DOHH2 (cell line): ENCODE results near the gene COPS2.
"Not testable (repeated sequence)": the region's sequence is repeated elsewhere in the genome, so short reads cannot be mapped to it uniquely, and the experiment has no call there.

Experiments
- H3F3A ChIP-seq: fragments of 200-600 bp; sonication (generic), shearing (Covaris generic); 2 replicates; pipeline ENCODE4 v1.6.0; 2016; ENCODE audit warnings: antibody characterized with exemption, mild to moderate bottlenecking; ENCODE audit not compliant: control insufficient read depth, insufficient read depth
- H3K27ac ChIP-seq: fragments of 200-600 bp; sonication (generic); 2 replicates; pipeline ENCODE4 v1.5.1; 2014; ENCODE audit warnings: low read depth, mild to moderate bottlenecking, low read length, moderate library complexity
- H3K27me3 ChIP-seq: fragments of 200-600 bp; sonication (generic); 2 replicates; pipeline ENCODE4 v1.6.1; 2014; ENCODE audit warnings: mild to moderate bottlenecking, low read length, mixed read lengths; ENCODE audit not compliant: control insufficient read depth
- H3K36me3 ChIP-seq: fragments of 200-600 bp; sonication (generic); 2 replicates; pipeline ENCODE4 v1.6.1; 2014; ENCODE audit warnings: mild to moderate bottlenecking, low read length, moderate library complexity, mixed read lengths; ENCODE audit not compliant: control insufficient read depth
- H3K4me1 ChIP-seq: fragments of 200-600 bp; sonication (generic); 2 replicates; pipeline ENCODE4 v1.6.1; 2014; ENCODE audit warnings: mild to moderate bottlenecking, low read length, mixed read lengths; ENCODE audit not compliant: control insufficient read depth
- H3K4me2 ChIP-seq: fragments of 200-600 bp; sonication (generic); 2 replicates; pipeline ENCODE4 v1.6.0; 2014; ENCODE audit warnings: mild to moderate bottlenecking, low read length, moderate library complexity
- H3K4me3 ChIP-seq: fragments of 200-600 bp; sonication (generic); 2 replicates; pipeline ENCODE4 v1.5.1; 2014; ENCODE audit warnings: mild to moderate bottlenecking, low read length, mixed read lengths
- H3K79me2 ChIP-seq: fragments of 200-600 bp; sonication (generic); 2 replicates; pipeline ENCODE4 v1.6.1; 2014; ENCODE audit warnings: mild to moderate bottlenecking, low read length, mixed read lengths; ENCODE audit not compliant: control insufficient read depth
- H3K9me2 ChIP-seq: fragments of 200-600 bp; sonication (generic); replicated peaks from 2 replicates; pipeline ENCODE4 v1.6.1; 2014; ENCODE audit warnings: mild to moderate bottlenecking, low read length, mixed read lengths; ENCODE audit not compliant: control insufficient read depth
- H3K9me3 ChIP-seq: fragments of 200-600 bp; sonication (generic); 2 replicates; pipeline ENCODE4 v1.6.1; 2014; ENCODE audit warnings: antibody characterized with exemption, low read length, mixed read lengths; ENCODE audit not compliant: control insufficient read depth, insufficient read depth
- H4K20me1 ChIP-seq: fragments of 200-600 bp; sonication (generic); 2 replicates; pipeline ENCODE4 v1.6.0; 2014; ENCODE audit warnings: low read depth, mild to moderate bottlenecking, antibody characterized with exemption, low read length, moderate library complexity; ENCODE audit not compliant: control insufficient read depth, insufficient read depth
- EZH2phosphoT487 ChIP-seq: fragments of 200-600 bp; sonication (generic); IDR thresholded peaks from 2 replicates; pipeline ENCODE4 v1.6.1; 2017; ENCODE audit warnings: borderline replicate concordance, mild to moderate bottlenecking, antibody characterized with exemption, low read length, moderate library complexity, mixed read lengths
- TF ChIP-seq, protein P1 (sequence below): fragments of 200-600 bp; sonication (generic); IDR thresholded peaks from one replicate; pipeline ENCODE4 v1.5.1; 2014; ENCODE audit warnings: antibody characterized with exemption, mild to moderate bottlenecking, low read depth, low read length; ENCODE audit not compliant: poor library complexity, severe bottlenecking

Gene COPS2

DNA sequence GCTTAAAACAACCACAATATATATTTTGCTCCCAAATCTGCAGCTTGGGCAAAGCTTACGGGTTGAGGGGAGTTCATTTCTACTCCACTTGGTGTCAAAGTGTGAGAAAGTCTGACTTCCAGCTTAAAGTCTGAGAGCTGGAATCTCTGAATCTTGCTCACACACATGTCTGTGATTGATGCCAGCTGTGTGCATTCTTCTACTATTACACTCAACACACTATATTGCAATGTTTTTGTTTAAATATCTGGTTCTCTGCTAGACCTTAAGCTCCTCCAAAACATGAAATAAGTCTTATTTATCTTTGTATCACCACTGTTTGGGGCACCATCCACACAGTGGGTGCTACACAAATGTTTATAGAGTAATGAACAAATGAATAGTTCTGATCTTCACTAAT, 72.4 kb downstream of the COPS2 start:
- no peaks in the 10 kb centered on the region for H3K9me3 ChIP-seq
- TF ChIP-seq, protein P1, sequence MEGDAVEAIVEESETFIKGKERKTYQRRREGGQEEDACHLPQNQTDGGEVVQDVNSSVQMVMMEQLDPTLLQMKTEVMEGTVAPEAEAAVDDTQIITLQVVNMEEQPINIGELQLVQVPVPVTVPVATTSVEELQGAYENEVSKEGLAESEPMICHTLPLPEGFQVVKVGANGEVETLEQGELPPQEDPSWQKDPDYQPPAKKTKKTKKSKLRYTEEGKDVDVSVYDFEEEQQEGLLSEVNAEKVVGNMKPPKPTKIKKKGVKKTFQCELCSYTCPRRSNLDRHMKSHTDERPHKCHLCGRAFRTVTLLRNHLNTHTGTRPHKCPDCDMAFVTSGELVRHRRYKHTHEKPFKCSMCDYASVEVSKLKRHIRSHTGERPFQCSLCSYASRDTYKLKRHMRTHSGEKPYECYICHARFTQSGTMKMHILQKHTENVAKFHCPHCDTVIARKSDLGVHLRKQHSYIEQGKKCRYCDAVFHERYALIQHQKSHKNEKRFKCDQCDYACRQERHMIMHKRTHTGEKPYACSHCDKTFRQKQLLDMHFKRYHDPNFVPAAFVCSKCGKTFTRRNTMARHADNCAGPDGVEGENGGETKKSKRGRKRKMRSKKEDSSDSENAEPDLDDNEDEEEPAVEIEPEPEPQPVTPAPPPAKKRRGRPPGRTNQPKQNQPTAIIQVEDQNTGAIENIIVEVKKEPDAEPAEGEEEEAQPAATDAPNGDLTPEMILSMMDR, result no peak
- TF ChIP-seq EZH2phosphoT487, result no peak
- H3K27ac ChIP-seq, result no peak overlapping the region

DNA sequence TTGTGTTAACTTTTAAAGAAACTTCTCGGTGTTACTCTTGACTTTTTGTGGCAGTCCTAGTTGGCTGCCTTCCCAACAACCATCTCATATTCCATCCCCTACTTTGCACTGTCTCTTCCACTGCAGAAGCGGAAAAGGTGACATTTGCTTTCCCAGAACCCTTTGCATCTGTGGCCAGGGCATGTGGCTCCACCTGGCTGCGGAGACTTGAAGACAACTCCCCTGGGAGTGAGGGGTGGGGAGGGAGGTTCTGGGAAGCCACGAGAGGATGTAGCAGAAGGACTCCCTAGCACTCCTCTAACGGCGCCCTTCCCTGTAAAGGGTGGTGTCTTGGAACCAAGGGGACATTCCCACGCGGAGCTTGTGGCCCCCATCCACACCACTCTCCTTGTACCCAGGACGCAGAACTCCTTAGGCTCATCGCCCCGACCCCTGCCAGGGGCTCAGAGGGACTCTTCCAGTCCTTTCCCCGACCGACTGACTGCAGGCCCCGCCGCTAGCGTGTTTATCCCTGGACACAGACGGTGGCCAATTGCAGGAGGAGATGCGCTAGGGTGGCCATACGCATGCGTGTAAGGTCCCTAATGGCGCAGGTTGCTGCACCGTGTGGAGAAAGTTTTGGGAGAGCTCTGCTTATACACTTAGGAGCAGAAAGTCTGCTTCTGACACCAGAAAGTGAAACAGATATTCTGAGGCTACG, 75.9 kb downstream of the COPS2 start:
- Histone ChIP-seq H3K27me3 (0 out of 2 replicates have a peak, but pooled peaks cover 3% of the 10 kb centered on the region), H3K4me3 (no peak overlapping the region), H3F3A (no peaks in the 10 kb centered on the region), H3K79me2 (no peaks in the 10 kb centered on the region), H4K20me1 (no peaks in the 10 kb centered on the region), H3K4me2 (no peak overlapping the region), H3K4me1 (no peaks in the 10 kb centered on the region), H3K27ac (no peak overlapping the region), H3K9me2 (no peaks in the 10 kb centered on the region), H3K36me3 (no peaks in the 10 kb centered on the region), H3K9me3 (no peaks in the 10 kb centered on the region)
- TF ChIP-seq, protein P1, result no peak

More for the DNA sequence above, 72.4 kb downstream of the COPS2 start:
- Histone ChIP-seq H3F3A (no peaks in the 10 kb centered on the region), H3K4me3 (no peak overlapping the region), H4K20me1 (no peaks in the 10 kb centered on the region), H3K36me3 (no peaks in the 10 kb centered on the region), H3K79me2 (no peaks in the 10 kb centered on the region), H3K4me1 (no peaks in the 10 kb centered on the region), H3K27me3 (peaks cover 6% of the 10 kb centered on the region; the same call in 1 of the 2 replicates), H3K4me2 (no peak overlapping the region), H3K9me2 (no peaks in the 10 kb centered on the region)

DNA sequence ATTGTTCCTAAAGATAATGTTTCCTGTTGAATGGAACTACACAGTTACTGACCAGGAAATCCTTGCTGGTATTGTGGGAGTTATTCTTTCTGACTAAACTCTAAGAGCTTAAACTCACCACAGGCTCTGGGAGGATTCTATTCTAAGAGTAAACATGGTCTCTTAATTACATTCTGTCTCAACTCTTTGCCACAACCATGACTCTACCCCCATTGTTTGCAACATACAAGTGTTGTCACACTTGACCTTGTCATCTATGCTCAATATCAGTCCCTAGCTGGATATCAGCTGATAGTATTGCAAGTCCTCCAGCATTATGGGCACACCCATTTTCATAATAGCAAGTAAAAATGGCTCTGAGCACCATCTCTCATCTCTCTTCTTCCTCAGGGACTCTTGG, 79.5 kb downstream of the COPS2 start:
- Histone ChIP-seq H3K79me2 (no peaks in the 10 kb centered on the region), H3K4me3 (no peak overlapping the region), H3K27ac (no peak overlapping the region), H3K36me3 (no peaks in the 10 kb centered on the region), H3K9me3 (no peaks in the 10 kb centered on the region), H3K4me1 (no peaks in the 10 kb centered on the region), H3K9me2 (no peaks in the 10 kb centered on the region), H3F3A (no peaks in the 10 kb centered on the region), H4K20me1 (no peaks in the 10 kb centered on the region), H3K27me3 (no peaks in the 10 kb centered on the region), H3K4me2 (no peak overlapping the region)
- no peak for TF ChIP-seq EZH2phosphoT487
- TF ChIP-seq, protein P1, result no peak

DNA sequence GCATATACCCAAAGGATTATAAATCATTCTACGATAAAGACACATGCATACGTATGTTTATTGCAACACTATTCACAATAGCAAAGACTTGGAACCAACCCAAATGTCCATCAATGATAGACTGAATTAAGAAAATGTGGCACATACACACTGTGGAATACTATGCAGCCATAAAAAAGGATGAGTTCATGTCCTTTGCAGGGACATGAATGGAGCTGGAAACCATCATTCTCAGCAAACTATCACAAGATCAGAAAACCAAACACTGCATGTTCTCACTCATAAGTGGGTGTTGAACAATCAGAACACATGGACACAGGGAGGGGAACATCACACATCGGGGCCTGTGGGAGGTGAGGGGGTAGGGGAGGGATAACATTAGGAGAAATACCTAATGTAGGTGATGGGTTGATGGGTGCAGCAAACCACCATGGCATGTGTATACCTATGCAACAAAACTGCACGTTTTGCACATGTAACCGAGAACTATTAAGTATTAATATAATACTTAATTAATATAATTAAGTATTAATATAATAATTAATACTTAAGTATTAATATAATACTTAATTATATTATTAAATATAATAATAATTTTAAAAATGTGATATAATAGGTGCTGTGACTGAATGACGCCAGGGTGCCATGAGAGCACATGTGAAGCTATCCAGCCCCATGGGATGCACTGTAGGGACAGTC, 80.7 kb downstream of the COPS2 start:
- not testable (repeated sequence) for H3K9me3 ChIP-seq, H3K9me2 ChIP-seq, H3K79me2 ChIP-seq, H3K4me2 ChIP-seq, H4K20me1 ChIP-seq, H3K36me3 ChIP-seq, H3K4me3 ChIP-seq, H3K4me1 ChIP-seq, H3F3A ChIP-seq, H3K27me3 ChIP-seq, H3K27ac ChIP-seq
